Fibroblast of lung (primary cell): ENCODE measurements around the gene WASHC2A.
"Not testable (repeated sequence)": the region's sequence is repeated elsewhere in the genome, so short reads cannot be mapped to it uniquely, and the experiment has no call there.

Experiments
- CTCF ChIP-seq, 2 donors: IDR thresholded peaks in 1 of 2; conservative IDR thresholded peaks in 1 of 2; 1 replicate in 1 of 2; 2 replicates in 1 of 2; pipeline ENCODE4 v1.5.1; 2011 to 2012; ENCODE audit warnings: low read length in 2 of 2, control low read depth in 1 of 2, inconsistent platforms in 1 of 2, low read depth in 1 of 2, mild to moderate bottlenecking in 1 of 2
- EZH2 ChIP-seq: IDR thresholded peaks from 2 replicates; pipeline ENCODE4 v1.5.1; 2012; ENCODE audit warnings: low read length, control low read depth, mild to moderate bottlenecking; ENCODE audit errors: missing control alignments

- not testable (repeated sequence) for TF ChIP-seq CTCF (conservative IDR thresholded peaks at IDR 0.05 in 1 of 2, IDR thresholded peaks at IDR 0.05 in 1 of 2; ENCODE audit: low read depth in 1 of 2, low read length in 2 of 2); EZH2
Observed at GRCh38 chr10:50056654-50057053, 11.1 kb upstream of the WASHC2A start.
